LNCaP clone FGC (cell line): ENCODE measurements around the gene AKAP7.

Source experiments
- DNase-seq: peaks from one replicate; pipeline ENCODE4 v3.0.0-alpha.2; 2011; ENCODE audit warnings: low read depth
- H3K4me3 ChIP-seq: 2 replicates; pipeline ENCODE4 v1.5.1; 2011; ENCODE audit warnings: mild to moderate bottlenecking, low read depth, low read length, control low read depth
- CTCF ChIP-seq: IDR thresholded peaks from 2 replicates; pipeline ENCODE4 v1.5.1; 2012; ENCODE audit warnings: mild to moderate bottlenecking; ENCODE audit not compliant: control insufficient read depth, insufficient read depth; ENCODE audit errors: extremely low read depth

AKAP7 gene

DNA sequence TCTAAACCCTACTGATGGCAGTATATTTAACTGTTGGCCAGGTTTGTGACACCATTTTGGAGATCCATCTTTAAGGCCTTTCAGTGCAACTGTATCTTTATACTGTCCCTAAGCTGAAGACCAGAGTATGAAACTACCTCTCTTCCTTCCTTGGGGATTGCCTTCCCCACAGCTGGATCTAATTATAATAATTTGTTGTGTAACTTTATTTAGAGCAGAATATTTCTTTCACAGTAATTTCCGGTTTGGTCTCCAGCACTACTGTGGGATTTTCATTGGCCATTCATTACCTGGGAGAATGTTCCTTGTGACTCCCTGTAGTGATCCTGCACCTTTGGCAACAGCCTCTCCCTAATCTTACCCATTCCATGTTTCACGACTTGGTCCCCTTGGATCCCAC is 75.2 kb downstream of the AKAP7 start:
- DNase-seq, result no peak
- H3K4me3 ChIP-seq, result no peak overlapping the region
- TF ChIP-seq CTCF, result no peak

GRCh38 chr6:131212024-131212423 is 76.8 kb downstream of the AKAP7 start:
- TF ChIP-seq CTCF, result no peak
- H3K4me3 ChIP-seq, result no peak overlapping the region
- peak; percentile 6 for DNase-seq

DNA sequence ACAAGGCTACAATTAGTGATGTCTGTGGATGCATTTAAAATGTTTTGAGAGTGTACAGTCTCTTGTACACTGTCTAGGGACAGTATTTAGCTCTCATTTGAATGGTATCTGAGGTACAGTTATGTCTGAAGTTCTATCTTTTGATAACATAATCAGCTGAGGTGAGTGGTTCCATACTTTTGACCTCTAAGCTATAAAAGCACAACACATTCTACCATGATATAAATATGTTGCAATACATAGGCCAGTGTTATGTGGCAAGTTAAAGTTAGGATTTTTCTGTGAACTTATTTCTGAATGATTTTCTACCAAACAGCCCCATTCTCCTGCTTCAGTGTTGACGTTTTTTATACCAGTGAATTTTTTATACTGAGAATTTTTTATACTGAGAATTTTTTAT is 77.6 kb downstream of the AKAP7 start:
- no peak overlapping the region for H3K4me3 ChIP-seq
- no peak for DNase-seq
- TF ChIP-seq CTCF, result no peak

DNA sequence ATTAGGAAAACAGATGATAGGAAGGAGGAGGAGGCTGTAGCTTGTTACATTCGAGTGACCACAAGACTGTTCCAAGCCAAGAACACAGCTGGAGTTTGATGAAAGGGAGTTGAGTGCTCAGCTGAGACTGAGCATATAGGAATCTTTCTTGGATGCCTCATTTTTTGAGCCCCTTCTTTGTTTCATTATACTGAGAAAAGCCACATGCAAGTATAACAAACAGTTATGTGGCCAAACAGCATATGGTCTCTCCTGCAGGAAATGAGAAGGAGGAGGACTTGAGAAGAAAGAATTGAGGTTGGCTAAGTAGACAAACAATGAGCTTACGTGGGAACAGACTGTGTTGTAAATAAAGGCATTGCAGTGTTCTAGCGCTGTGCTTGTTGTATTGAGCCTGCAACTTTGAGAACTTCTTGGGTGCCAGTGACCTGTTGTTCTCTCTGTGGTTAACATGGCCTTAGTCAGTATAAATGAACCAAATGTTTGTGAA is 78.3 kb downstream of the AKAP7 start:
- DNase-seq, result no peak
- H3K4me3 ChIP-seq, result no peak overlapping the region
- TF ChIP-seq CTCF, result no peak

GRCh38 chr6:131215219-131215618 is 80.0 kb downstream of the AKAP7 start:
- no peak overlapping the region for H3K4me3 ChIP-seq
- TF ChIP-seq CTCF, result no peak
- DNase-seq, result no peak

DNA sequence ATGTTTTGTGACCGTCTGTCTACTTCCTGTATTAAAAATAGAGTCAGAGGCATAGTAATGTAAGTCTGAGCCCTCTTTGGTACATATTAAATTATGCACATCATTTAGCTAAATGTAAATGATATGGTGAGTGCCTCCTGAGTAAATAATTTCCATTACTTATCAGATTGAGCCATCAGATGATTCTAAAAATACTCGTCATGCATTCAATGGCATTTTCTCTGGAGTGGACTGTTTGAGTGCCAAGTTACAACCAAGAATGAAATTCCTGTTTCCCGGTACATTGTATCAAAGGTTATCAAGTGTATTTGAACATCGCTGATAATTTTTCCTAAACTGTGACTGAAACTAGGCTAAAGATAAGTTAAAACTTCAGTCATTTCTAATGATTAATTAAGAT is 81.0 kb downstream of the AKAP7 start:
- H3K4me3 ChIP-seq, result no peak overlapping the region
- no peak for TF ChIP-seq CTCF
- DNase-seq, result no peak

GRCh38 chr6:131222773-131223172 is 87.5 kb downstream of the AKAP7 start:
- H3K4me3 ChIP-seq, result no peak overlapping the region
- no peak for TF ChIP-seq CTCF
- no peak for DNase-seq
